IMR-90 (cell line): ENCODE data around the gene ABHD17C. TPM values are rescaled to one million over a fixed set of nuclear protein-coding genes. Genes with fewer than 3 reads are reported as not detected.

Experiments
- ATAC-seq: fragments of 200-7000 bp; cut with Tn5 transposase; 2 replicates; pipeline ENCODE4 v1.9.1; 2020; ENCODE audit warnings: low read depth, mild to moderate bottlenecking, moderate library complexity
- BruUV-seq: library from RNA; stranded (reverse); fragments of 400-500 nt; replicated peaks from 2 replicates; lab custom pipeline; 2021; lab: Mats Ljungman, UMichigan
- CTCF ChIA-PET: fragments of 300-600 bp; formaldehyde crosslinking; extraction: SDS; loops from one replicate; lab custom pipeline; 2021; ENCODE audit warnings: antibody characterized with exemption; lab: Yijun Ruan, JAX
- POLR2A ChIA-PET: fragments of 300-600 bp; sonication (Branson Sonifier 250); formaldehyde crosslinking; loops from one replicate; lab custom pipeline; 2022; ENCODE audit warnings: antibody characterized with exemption; ENCODE audit not compliant: unreplicated experiment; lab: Charles Lee
- DNase-seq: peaks from one replicate; pipeline ENCODE4 v3.0.0; 2013
- H2AFZ ChIP-seq: replicated peaks from 2 replicates; pipeline ENCODE3; 2013; ENCODE audit warnings: low read length, mild to moderate bottlenecking; ENCODE audit not compliant: poor library complexity
- H2AK5ac ChIP-seq: 2 replicates; pipeline ENCODE4 v1.6.1; 2013; ENCODE audit warnings: low read depth, low read length, inconsistent platforms
- H2AK9ac ChIP-seq: replicated peaks from 2 replicates; pipeline ENCODE3; 2013; ENCODE audit warnings: mild to moderate bottlenecking, low read depth, low read length, moderate library complexity; ENCODE audit not compliant: poor library complexity
- H2BK120ac ChIP-seq: 2 replicates; pipeline ENCODE4 v1.6.1; 2013; ENCODE audit warnings: low read depth, low read length, inconsistent platforms
- H2BK15ac ChIP-seq: 3 replicates; pipeline ENCODE4 v1.6.1; 2013; ENCODE audit warnings: low read depth, low read length, inconsistent platforms
- H2BK20ac ChIP-seq: 2 replicates; pipeline ENCODE4 v1.6.1; 2013; ENCODE audit warnings: low read depth, mild to moderate bottlenecking, inconsistent platforms, low read length, moderate library complexity
- H2BK5ac ChIP-seq: 2 replicates; pipeline ENCODE4 v1.6.1; 2013; ENCODE audit warnings: mild to moderate bottlenecking, low read depth, low read length, inconsistent platforms; ENCODE audit not compliant: poor library complexity, severe bottlenecking
- H3K14ac ChIP-seq: replicated peaks from 2 replicates; pipeline ENCODE4 v1.6.1; 2013; ENCODE audit warnings: low read depth, low read length, inconsistent platforms
- H3K18ac ChIP-seq: 2 replicates; pipeline ENCODE4 v1.6.1; 2013; ENCODE audit warnings: low read depth, low read length, control low read depth
- H3K23ac ChIP-seq: 2 replicates; pipeline ENCODE4 v1.6.1; 2013; ENCODE audit warnings: low read depth, low read length, inconsistent platforms
- H3K27ac ChIP-seq: 2 replicates; pipeline ENCODE4 v1.5.1; 2013; ENCODE audit warnings: mild to moderate bottlenecking, control low read depth, low read length; ENCODE audit not compliant: insufficient read depth
- H3K27me3 ChIP-seq: 2 replicates; pipeline ENCODE4 v1.6.1; 2013; ENCODE audit warnings: low read length; ENCODE audit not compliant: control insufficient read depth, insufficient read depth
- H3K36me3 ChIP-seq: 2 replicates; pipeline ENCODE4 v1.6.1; 2013; ENCODE audit warnings: low read length, mixed read lengths; ENCODE audit not compliant: control insufficient read depth, insufficient read depth
- H3K4ac ChIP-seq: 2 replicates; pipeline ENCODE4 v1.6.1; 2013; ENCODE audit warnings: low read depth, low read length, inconsistent platforms
- H3K4me1 ChIP-seq: 2 replicates; pipeline ENCODE4 v1.6.1; 2013; ENCODE audit warnings: low read length, mixed read lengths; ENCODE audit not compliant: control insufficient read depth, insufficient read depth
- H3K4me2 ChIP-seq: 2 replicates; pipeline ENCODE4 v1.6.1; 2013; ENCODE audit warnings: low read depth, mild to moderate bottlenecking, control low read depth, low read length, moderate library complexity
- H3K4me3 ChIP-seq: 2 replicates; pipeline ENCODE4 v1.5.1; 2013; ENCODE audit warnings: low read depth, mild to moderate bottlenecking, control low read depth, low read length, moderate library complexity; ENCODE audit not compliant: insufficient read depth
- H3K56ac ChIP-seq: 2 replicates; pipeline ENCODE4 v1.6.1; 2013; ENCODE audit warnings: low read length, inconsistent platforms; ENCODE audit not compliant: insufficient read depth; ENCODE audit errors: extremely low read depth
- H3K79me1 ChIP-seq, 2 experiments: 2 replicates each; pipeline ENCODE4 v1.6.1; 2013; ENCODE audit warnings: low read length in 2 of 2, inconsistent platforms in 1 of 2, low read depth in 1 of 2
- H3K9ac ChIP-seq: 2 replicates; pipeline ENCODE4 v1.6.1; 2013; ENCODE audit warnings: low read depth, low read length, control low read depth
- H3K9me1 ChIP-seq: 2 replicates; pipeline ENCODE4 v1.6.1; 2013; ENCODE audit warnings: low read length, inconsistent platforms; ENCODE audit not compliant: insufficient read depth
- H3K9me3 ChIP-seq: 2 replicates; pipeline ENCODE4 v1.6.1; 2013; ENCODE audit warnings: low read length; ENCODE audit not compliant: control insufficient read depth, insufficient read depth
- H4K20me1 ChIP-seq: 2 replicates; pipeline ENCODE4 v1.6.1; 2013; ENCODE audit warnings: low read length, inconsistent platforms; ENCODE audit not compliant: insufficient read depth
- H4K5ac ChIP-seq: 2 replicates; pipeline ENCODE4 v1.6.1; 2013; ENCODE audit warnings: mild to moderate bottlenecking, low read depth, low read length, control low read depth
- H4K8ac ChIP-seq, 2 experiments: 2 replicates each; pipeline ENCODE4 v1.6.1; 2013; ENCODE audit warnings: low read depth in 2 of 2, low read length in 2 of 2, control low read depth in 1 of 2, inconsistent platforms in 1 of 2
- H4K91ac ChIP-seq: 2 replicates; pipeline ENCODE4 v1.6.1; 2013; ENCODE audit warnings: low read depth, low read length, inconsistent platforms; ENCODE audit not compliant: insufficient read depth
- CEBPB ChIP-seq: IDR thresholded peaks from 2 replicates; pipeline ENCODE4 v1.6.1; 2012; ENCODE audit warnings: low read depth, low read length, improper control_type of control experiment
- POLR2A ChIP-seq: IDR thresholded peaks from 2 replicates; pipeline ENCODE4 v1.6.1; 2012; ENCODE audit warnings: mild to moderate bottlenecking, low read depth, low read length
- RAD21 ChIP-seq: IDR thresholded peaks from 2 replicates; pipeline ENCODE4 v1.6.1; 2012; ENCODE audit warnings: low read length, improper control_type of control experiment
- RCOR1 ChIP-seq: IDR thresholded peaks from 2 replicates; pipeline ENCODE4 v1.6.1; 2012; ENCODE audit warnings: mild to moderate bottlenecking, low read length, improper control_type of control experiment; ENCODE audit not compliant: insufficient replicate concordance
- WGBS, 2 experiments: methylation state at CpG; one replicate each; pipeline versions ENCODE4 v1.1.5 to v1.1.7; 2013; ENCODE audit warnings: missing lambda C conversion rate in 2 of 2; ENCODE audit not compliant: insufficient read length in 1 of 2; ENCODE audit errors: extremely low coverage in 2 of 2; 5-methylcytosine and 5-hydroxymethylcytosine counted together
- dilution Hi-C: fragments of 300-500 bp; cut with HindIII; formaldehyde crosslinking; loops from one replicate; pipeline ENCODE4 v1.14.3; 2018; ENCODE audit warnings: low sequenced_read_pairs; ENCODE audit not compliant: unreplicated experiment
- in situ Hi-C: fragments of 300-500 bp; cut with MboI; formaldehyde crosslinking; loops from 3 replicates; pipeline ENCODE4 v1.14.3; 2019; ENCODE audit warnings: low sequenced_read_pairs, inconsistent platforms, mixed read lengths
- intact Hi-C: fragments of 100-400 bp; cut with micrococcal nuclease; formaldehyde crosslinking; loops from 2 replicates; pipeline ENCODE4 v1.10.0; 2022
- polyA plus RNA-seq, 3 experiments: library from polyadenylated mRNA; depleted of rRNA; stranded (reverse); fragments of >200 nt; gene quantifications; 2 replicates each; pipeline ENCODE4 v1.2.3, GENCODE V29; 2012; ENCODE audit warnings: low replicate concordance in 1 of 3
- total RNA-seq: library from RNA; depleted of rRNA; stranded (reverse); fragments of >200 nt; gene quantifications from 2 replicates; pipeline ENCODE4 v1.2.3, GENCODE V29; 2012

Gene ABHD17C
- total and polyA plus RNA-seq, 2 of the 4 experiments (the other 2 are of a cell fraction), result 5.4 to 10.3 TPM

DNA sequence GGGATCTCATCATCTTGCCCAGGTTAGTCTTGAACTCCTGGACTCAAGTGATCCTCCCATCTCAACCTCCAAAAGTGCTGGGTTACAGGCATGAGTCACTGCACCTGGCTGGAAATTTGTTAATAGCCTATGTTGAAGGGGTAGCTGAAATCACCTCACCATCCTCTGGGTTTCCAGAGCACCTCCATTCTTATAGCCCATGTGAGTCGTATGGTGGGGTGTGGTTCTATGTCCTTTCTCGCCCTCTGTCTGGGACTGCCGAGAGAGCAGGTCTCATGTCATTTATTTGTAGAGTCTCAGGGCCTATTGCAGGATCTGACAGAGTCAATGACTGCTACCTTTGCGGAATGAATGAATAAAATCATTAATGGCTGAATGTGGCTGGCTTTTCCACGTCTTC is 105.0 kb downstream of the ABHD17C start:
- intact Hi-C loops (no loop called here), dilution Hi-C loops (no loop called here), in situ Hi-C loops (no loop called here)
- Histone ChIP-seq H3K27ac (no peak overlapping the region), H3K4me1 (no peaks in the 10 kb centered on the region), H2AFZ (no peak overlapping the region), H3K4me3 (no peak overlapping the region), H3K18ac (no peak overlapping the region), H4K8ac (no peak overlapping the region), H3K36me3 (peaks cover 70% of the 10 kb centered on the region), H2BK5ac (no peak overlapping the region), H4K20me1 (peaks cover 61% of the 10 kb centered on the region), H3K79me1 (peaks cover 0 to 8% of the 10 kb centered on the region in 2 experiments; a peak in 1 of 4 replicates), H2BK120ac (no peak overlapping the region), H4K91ac (no peak overlapping the region), H3K9ac (no peak overlapping the region), H3K9me1 (peaks cover 11% of the 10 kb centered on the region; the same call in 1 of the 2 replicates), H3K9me3 (no peaks in the 10 kb centered on the region), H2BK20ac (no peak overlapping the region), H2BK15ac (no peak overlapping the region), H3K23ac (no peak overlapping the region), H3K27me3 (no peaks in the 10 kb centered on the region), H3K14ac (no peak overlapping the region), H3K56ac (no peak overlapping the region), H2AK5ac (no peak overlapping the region), H3K4ac (no peak overlapping the region), H3K4me2 (no peak overlapping the region), H2AK9ac (no peak overlapping the region), H4K5ac (no peak overlapping the region)
- ChIA-PET CTCF (no interaction called here), POLR2A (no interaction called here)
- TF ChIP-seq RCOR1 (no peak), CEBPB (no peak), RAD21 (no peak), POLR2A (no peak)
- ATAC-seq (no peak), DNase-seq (no peak)
- WGBS, 2 experiments, result no CpG with 5 or more reads among the region's 5 CpGs
- BruUV-seq, result no TSS peak
